A549 treated with CORT108297 at 1 μM for 4 hours (cell line): ENCODE results near the gene FGD2. TPM values are rescaled to one million over a fixed set of nuclear protein-coding genes. Genes with fewer than 3 reads are reported as not detected.

Experiments
- total RNA-seq: library from RNA; stranded (reverse); fragments of 200-300 nt; extraction: Qiagen RNA extraction; gene quantifications from 5 replicates; pipeline ENCODE4 v1.2.3, GENCODE V29; 2022

Gene FGD2
- not detected in 5 replicates for total RNA-seq

GRCh38 chr6:37005061-37005810, at the start of gene FGD2:
Gene FGD2, plus strand, starts transcription at chr6:37005655. Its CDS starts 163 bp downstream, at chr6:37005818.

GRCh38 chr6:36985808-36986703, 19.4 kb upstream of the FGD2 start, which contains the start of gene MTCH1:
Gene MTCH1, minus strand, starts transcription at chr6:36986196. Its CDS starts 23 bp downstream, at chr6:36986173.

Other genes with a start within 250 kb of the FGD2 start
- 0.06 to 0.12 TPM (median 0.09 TPM) in 4 of 5 replicates, not detected in the other for gene CPNE5, start 166.2 kb upstream of the FGD2 start, total RNA-seq
- gene PPIL1, start 130.9 kb upstream of the FGD2 start, total RNA-seq, result 40.7 to 48.6 TPM (median 43.7 TPM) in 5 replicates
- gene C6orf89, start 119.7 kb upstream of the FGD2 start, total RNA-seq, result 14.8 to 18.8 TPM (median 16.5 TPM) in 5 replicates
- gene PI16, start 50.9 kb upstream of the FGD2 start, total RNA-seq, result 0.06 TPM in 1 of 5 replicates, not detected in the others
- 109 to 143 TPM (median 138 TPM) in 5 replicates for gene MTCH1, start 19.5 kb upstream of the FGD2 start, total RNA-seq
- gene PIM1, start 164.5 kb downstream of the FGD2 start, total RNA-seq, result 11.9 to 19.6 TPM (median 19.4 TPM) in 5 replicates